Upper lobe of left lung (tissue), 4 donors: Measurements from ENCODE around the gene OFD1.

Experiments
- CTCF ChIP-seq, 6 experiments: fragments of 450-650 bp in 4 of 6; fragments of 200-600 bp in 2 of 6; sonication (generic) in 2 of 6; IDR thresholded peaks; one replicate each; pipeline ENCODE4 v1.5.1; 2016 to 2019; ENCODE audit warnings: antibody characterized with exemption in 6 of 6
- POLR2AphosphoS5 ChIP-seq, 2 donors: sonication (generic); formaldehyde crosslinking; IDR thresholded peaks; one replicate each; pipeline ENCODE4 v1.5.1; 2017; ENCODE audit warnings: antibody characterized with exemption in 2 of 2

GRCh38 chrX:13698432-13698831 lies 36.1 kb upstream of the OFD1 start:
- TF ChIP-seq CTCF (IDR thresholded peaks at IDR 0.05) (no peak), POLR2AphosphoS5 (IDR thresholded peaks at IDR 0.05) (no peak)
